ENCODE data around the gene KNDC1. TPM values are rescaled to one million over a fixed set of nuclear protein-coding genes. Genes with fewer than 3 reads are reported as not detected.

Gene KNDC1
- total and polyA plus RNA-seq, 2 donors = 0.47 to 1.2 TPM

DNA sequence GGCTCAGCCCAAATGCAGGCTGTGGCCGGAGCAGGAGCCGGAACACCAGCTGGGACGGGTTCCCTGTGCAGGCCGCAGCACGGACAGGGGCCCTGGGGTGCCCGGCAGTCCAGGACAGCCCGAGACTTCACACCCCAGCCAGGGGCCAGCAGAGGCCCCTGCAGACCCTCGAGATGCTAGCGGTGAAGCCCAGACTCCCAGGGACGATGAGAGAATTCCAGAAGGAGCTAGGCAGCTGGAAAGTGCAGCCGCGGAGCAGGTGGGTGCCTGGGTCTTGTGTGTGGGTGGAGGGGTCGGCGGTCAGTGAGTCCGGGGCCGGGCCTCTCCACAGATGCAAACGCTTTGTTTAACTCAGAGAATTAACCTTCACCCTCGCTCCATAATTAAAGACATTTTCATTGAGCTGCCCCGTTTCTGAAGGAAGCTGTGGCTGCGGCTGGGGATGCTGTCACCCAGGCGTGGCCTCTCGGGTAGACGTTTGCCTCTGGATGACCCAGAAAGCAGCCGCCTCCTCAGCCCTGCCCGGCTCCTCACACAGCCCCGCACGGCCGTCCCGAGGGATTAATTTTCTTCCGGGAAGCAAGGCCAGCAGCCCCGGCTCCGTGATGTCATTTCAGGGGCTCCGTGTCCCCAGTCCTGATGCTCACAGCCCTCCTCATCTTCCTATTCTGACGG, 26.5 kb downstream of the KNDC1 start:
- Histone ChIP-seq H3K27ac (ENCODE audit: low read depth) (no peak overlapping the region), H3K36me3 (ENCODE audit: insufficient read depth) (no peaks in the 10 kb centered on the region), H3K4me3 (ENCODE audit: low read depth, low read length) (no peak overlapping the region), H3K4me1 (ENCODE audit: insufficient read depth) (no peaks in the 10 kb centered on the region)
- no peak for DNase-seq (ENCODE audit: extremely low spot score)
- WGBS = 63% methylated on average over 34 of the region's 34 CpGs

DNA sequence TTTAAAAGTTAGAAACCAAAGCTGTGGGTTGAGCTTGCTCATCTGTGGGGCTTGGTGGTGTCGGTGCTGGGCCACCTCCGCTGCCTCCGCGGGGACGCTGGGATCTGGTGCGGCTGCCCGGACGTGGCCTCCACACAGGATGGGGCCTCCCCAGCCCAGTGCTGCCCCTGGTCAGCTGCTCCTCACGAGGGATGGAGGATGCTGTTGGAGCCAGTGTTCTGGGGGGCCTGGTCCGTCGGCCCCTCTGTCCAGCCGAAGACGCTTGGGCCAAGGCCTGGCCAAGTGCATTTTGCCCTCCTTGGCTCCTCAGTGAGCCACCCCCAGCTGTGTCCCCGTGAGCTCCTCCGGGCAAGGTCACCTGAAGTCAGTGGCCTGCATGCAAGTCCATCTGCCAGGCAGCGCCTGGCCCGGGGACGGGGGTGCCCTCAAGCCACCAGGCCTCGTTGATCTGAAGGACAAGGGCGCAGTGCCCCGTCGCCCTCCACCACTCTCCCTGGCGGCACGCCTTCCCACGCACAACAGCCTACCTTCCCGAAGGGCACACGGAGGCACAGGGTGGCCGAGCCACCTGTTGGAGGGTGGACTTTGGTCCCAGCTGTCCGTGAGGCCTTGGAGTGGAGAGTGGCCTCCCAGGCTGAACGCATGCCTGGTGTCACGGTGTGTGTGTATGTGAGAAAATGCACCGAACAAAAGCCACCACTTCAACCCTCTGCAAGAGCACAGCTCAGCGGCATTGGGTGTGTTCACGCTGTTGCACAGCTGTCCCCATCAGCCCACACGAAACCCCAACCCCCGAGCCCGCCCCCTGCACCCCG, 27.3 kb downstream of the KNDC1 start:
- Histone ChIP-seq H3K4me1 (ENCODE audit: insufficient read depth) (no peaks in the 10 kb centered on the region), H3K27ac (ENCODE audit: low read depth) (no peak overlapping the region), H3K36me3 (ENCODE audit: insufficient read depth) (no peaks in the 10 kb centered on the region), H3K4me3 (ENCODE audit: low read depth, low read length) (no peak overlapping the region)
- DNase-seq (ENCODE audit: extremely low spot score) = no peak
- WGBS = 88% methylated on average over 38 of the region's 38 CpGs

DNA sequence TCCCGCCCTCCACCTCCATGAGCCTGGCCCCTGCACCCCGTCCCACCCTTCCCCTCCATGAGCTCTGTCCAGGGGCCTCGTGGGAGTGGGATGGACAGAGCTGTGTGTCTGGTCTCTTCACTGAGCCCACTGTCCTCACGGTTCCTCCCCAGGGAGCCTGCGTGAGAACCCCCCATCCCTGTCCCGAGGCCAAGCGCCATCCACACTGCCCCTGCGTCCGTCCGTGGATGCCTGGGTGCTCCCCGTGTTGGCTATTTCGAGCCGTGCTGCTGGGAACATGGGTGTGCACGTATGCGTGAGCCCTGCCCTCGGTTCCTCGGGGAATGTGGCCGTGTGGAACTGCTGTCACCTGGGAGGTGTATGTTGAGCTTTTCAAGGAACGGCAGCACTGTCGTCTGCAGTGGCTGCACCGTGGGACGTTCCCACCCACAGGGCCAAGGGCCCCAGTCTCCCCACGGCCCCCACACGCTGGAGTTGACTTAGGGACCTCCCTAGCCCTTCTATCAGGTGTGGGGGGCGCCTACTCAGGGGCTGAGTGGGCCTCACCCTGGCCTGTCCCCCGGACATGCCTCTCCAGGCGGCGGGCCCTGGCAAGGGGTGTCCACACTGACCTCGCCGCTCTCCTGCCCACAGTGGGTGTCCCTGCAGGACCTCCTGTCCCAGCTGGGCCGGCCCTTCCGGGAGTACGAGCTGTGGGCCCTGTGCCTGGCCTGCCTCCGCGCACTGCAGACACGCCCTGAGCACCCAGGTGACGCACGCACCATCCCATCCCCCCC, 28.1 kb downstream of the KNDC1 start:
- H3K36me3 ChIP-seq (ENCODE audit: insufficient read depth) = no peaks in the 10 kb centered on the region
- no peaks in the 10 kb centered on the region for H3K4me1 ChIP-seq (ENCODE audit: insufficient read depth)
- DNase-seq (ENCODE audit: extremely low spot score) = no peak
- H3K4me3 ChIP-seq (ENCODE audit: low read depth, low read length) = no peak overlapping the region
- 88% methylated on average over 38 of the region's 38 CpGs for WGBS
- H3K27ac ChIP-seq (ENCODE audit: low read depth) = no peak overlapping the region

DNA sequence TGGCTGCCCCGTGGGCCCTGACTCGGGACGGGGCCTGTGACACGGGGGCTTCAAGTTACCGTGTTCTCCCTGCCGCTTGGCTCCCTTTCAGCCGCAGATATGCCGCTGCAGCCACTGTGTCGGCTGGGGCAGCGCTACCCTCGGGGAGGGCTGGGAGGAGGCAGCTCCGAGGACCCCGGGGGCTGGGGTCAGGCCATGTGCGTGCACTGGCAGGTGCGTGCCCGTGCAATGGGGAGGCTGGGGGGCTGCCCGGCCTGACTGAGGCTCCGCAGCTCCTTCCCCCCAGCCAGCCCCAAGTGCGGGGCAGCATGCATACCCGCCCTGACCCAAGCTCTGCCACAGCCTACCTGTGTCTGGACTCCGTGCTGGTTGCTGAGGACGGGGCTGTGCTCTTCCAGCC, 29.2 kb downstream of the KNDC1 start:
- WGBS = 91% methylated on average over 22 of the region's 22 CpGs
- H3K36me3 ChIP-seq (ENCODE audit: insufficient read depth) = no peaks in the 10 kb centered on the region

DNA sequence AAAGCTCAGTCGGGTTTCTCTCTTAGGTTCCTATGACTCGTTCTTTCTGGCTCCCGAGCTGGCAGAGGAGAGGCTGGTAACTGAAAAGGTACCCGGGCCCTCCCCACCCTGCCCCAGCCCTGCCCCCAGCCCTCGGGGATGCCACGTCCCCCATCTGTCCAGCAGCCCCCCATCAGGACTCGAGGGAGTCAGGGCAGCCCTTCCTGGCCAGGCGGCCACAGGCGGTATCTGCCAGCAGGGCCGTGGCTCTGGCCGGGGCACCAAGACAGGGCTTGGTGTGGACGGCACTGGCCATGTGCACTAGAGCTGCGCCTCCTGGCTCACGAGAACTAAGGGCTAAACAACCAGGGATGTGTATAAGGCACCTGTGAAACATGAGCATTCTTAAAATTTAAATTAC, 29.7 kb downstream of the KNDC1 start:
- Histone ChIP-seq H3K4me1 (ENCODE audit: insufficient read depth) (no peaks in the 10 kb centered on the region), H3K4me3 (ENCODE audit: low read depth, low read length) (no peak overlapping the region), H3K27ac (ENCODE audit: low read depth) (no peak overlapping the region), H3K36me3 (ENCODE audit: insufficient read depth) (no peaks in the 10 kb centered on the region)
- 89% methylated on average over 14 of the region's 14 CpGs for WGBS
- no peak for DNase-seq (ENCODE audit: extremely low spot score)

More for the DNA sequence above, 29.2 kb downstream of the KNDC1 start:
- Histone ChIP-seq H3K4me1 (ENCODE audit: insufficient read depth) (no peaks in the 10 kb centered on the region), H3K4me3 (ENCODE audit: low read depth, low read length) (no peak overlapping the region), H3K27ac (ENCODE audit: low read depth) (no peak overlapping the region)
- no peak for DNase-seq (ENCODE audit: extremely low spot score)

DNA sequence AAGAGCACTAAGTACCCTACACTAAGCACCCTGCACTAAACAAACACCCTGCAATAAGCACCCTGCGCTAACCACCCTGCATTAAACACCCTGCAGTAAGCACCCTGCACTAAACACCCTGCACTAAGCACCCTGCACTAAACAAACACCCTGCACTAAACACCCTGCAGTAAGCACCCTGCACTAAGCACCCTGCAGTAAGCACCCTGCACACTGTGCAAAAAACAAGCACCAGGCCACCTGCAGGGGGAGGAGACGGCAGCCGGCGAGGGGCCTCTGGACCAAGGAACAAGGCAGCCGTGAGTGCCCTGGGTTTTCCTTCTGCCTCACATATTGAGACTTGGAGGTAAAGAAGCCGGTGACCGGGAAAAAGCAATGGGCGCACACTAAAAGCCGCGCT, 30.2 kb downstream of the KNDC1 start:
- H3K27ac ChIP-seq (ENCODE audit: low read depth) = no peak overlapping the region
- 95% methylated on average over 10 of the region's 10 CpGs for WGBS
- DNase-seq (ENCODE audit: extremely low spot score) = no peak
- no peaks in the 10 kb centered on the region for H3K4me1 ChIP-seq (ENCODE audit: insufficient read depth)
- no peaks in the 10 kb centered on the region for H3K36me3 ChIP-seq (ENCODE audit: insufficient read depth)
- no peak overlapping the region for H3K4me3 ChIP-seq (ENCODE audit: low read depth, low read length)

DNA sequence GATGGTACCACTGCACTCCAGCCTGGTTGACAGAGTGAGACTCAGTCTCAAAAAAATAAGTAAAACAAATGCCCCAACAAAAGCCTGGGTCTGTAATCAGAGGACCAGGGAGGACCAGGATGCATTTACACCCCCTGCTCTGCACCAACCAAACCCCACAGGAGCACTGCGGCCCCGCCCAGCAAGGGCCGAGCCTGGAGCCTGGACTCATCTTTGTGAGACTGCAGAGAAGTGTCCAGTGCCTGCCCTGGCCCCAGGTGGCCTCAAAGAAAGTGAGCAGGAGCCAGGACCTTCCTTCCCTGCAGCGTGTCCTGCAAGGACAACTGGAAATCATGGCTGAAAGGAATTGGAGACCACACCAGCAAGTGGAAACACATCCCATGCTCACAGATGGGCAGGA, 31.6 kb downstream of the KNDC1 start:
- WGBS = 93% methylated on average over 4 of the region's 4 CpGs
- Histone ChIP-seq H3K36me3 (ENCODE audit: insufficient read depth) (no peaks in the 10 kb centered on the region), H3K4me3 (ENCODE audit: low read depth, low read length) (no peak overlapping the region), H3K4me1 (ENCODE audit: insufficient read depth) (no peaks in the 10 kb centered on the region), H3K27ac (ENCODE audit: low read depth) (no peak overlapping the region)
- no peak for DNase-seq (ENCODE audit: extremely low spot score)

DNA sequence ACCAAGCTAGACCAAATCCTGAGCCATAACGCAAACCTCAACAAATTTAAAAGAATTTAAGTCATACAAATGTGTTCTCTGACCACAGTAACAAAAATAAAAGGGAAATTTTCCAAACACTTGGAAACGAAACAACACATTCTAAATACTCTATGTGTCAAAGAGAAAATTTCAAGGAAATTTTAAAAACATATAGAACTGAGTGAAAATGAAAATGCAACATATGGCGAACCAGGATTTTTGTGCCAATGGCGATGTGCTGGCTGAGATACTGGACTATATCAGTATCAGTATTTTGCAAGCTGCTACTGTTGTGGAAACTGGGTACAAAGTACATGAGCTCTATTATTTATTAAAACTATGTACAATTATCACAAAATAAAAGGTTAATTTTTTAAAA, 34.1 kb downstream of the KNDC1 start:
- H3K4me1 ChIP-seq (ENCODE audit: insufficient read depth) = no peaks in the 10 kb centered on the region
- DNase-seq (ENCODE audit: extremely low spot score) = no peak
- no peak overlapping the region for H3K27ac ChIP-seq (ENCODE audit: low read depth)
- H3K4me3 ChIP-seq (ENCODE audit: low read depth, low read length) = no peak overlapping the region
- 87% methylated on average over 4 of the region's 4 CpGs for WGBS
- no peaks in the 10 kb centered on the region for H3K36me3 ChIP-seq (ENCODE audit: insufficient read depth)

DNA sequence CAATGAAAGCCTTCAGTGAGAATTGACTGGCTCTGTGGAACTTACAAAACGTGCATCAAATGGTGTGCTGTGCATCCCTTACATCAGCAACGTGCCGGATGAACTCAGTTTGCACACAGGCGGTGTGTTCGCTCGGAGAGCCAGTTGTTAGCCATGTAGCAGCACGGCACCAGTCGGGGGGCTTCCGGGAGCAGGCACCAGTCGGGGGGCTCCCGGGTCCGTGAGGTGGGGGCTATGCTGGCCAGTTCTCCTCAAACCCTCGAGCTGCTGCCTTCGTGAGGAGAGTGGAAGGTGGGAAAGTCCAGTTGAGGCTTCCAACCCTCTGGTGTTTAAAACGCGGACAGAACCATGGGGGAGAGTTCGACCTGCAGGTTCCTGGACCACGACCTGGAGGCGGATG, 35.1 kb downstream of the KNDC1 start:
- no peak for DNase-seq (ENCODE audit: extremely low spot score)
- no peak overlapping the region for H3K4me3 ChIP-seq (ENCODE audit: low read depth, low read length)
- no peaks in the 10 kb centered on the region for H3K36me3 ChIP-seq (ENCODE audit: insufficient read depth)
- no peaks in the 10 kb centered on the region for H3K4me1 ChIP-seq (ENCODE audit: insufficient read depth)
- WGBS = 87% methylated on average over 19 of the region's 19 CpGs
- no peak overlapping the region for H3K27ac ChIP-seq (ENCODE audit: low read depth)

DNA sequence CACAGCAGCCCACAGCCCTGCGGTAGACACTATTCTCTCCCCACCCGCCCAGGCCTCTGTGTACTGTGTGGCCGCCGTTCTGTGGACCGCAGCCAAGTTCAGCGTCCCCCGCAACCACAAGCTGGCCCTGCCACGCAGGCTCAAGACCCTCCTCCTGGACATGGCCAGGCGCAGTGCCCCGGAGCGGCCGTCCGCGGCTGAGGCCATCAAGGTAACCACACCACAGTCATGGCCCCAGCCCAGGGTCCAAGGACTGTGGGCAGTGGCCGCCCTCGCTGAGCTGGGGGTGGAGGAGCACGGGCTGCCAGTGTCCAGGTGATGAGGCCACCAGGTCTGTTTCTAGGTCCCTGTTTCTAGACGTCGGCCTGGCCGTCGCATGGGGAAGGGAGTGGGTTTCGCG, 35.6 kb downstream of the KNDC1 start:
- H3K4me1 ChIP-seq (ENCODE audit: insufficient read depth) = no peaks in the 10 kb centered on the region
- H3K4me3 ChIP-seq (ENCODE audit: low read depth, low read length) = no peak overlapping the region
- 91% methylated on average over 23 of the region's 23 CpGs for WGBS
- no peak overlapping the region for H3K27ac ChIP-seq (ENCODE audit: low read depth)
- H3K36me3 ChIP-seq (ENCODE audit: insufficient read depth) = no peaks in the 10 kb centered on the region
- DNase-seq (ENCODE audit: extremely low spot score) = no peak

DNA sequence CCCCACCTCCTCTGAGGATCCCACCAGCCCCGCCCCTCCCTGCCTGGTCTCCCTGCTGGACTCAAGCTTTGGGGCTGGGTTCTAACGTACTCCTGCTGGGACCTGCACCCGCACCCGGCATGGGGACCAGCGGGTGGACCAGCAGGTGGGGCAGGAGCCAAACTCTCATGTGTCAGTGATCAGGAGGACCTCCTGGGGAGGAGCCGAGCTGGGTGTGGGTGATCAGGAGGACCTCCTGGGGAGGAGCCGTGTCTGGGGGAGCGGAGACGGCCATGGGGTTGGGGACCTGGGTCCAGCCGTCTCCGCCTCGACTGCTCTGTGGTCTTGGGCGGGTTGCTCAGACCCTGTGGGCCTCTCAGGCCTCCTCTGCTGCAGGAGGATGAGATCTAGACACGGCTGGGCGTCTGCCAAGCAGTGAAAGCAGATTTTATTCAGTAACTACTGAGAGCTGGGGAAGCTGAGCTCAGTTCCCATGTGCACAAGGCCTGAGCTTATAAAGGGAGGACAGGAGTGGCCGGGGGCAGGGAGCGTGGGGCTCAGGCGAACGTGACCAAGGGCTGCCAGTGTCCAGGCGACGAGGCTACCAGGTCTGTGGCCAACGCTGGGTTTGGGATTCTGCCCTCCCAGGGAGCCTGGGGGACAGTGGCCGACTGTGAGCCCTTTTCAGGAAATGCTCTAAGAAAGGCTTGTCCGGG, 36.3 kb downstream of the KNDC1 start:
- no peak overlapping the region for H3K4me3 ChIP-seq (ENCODE audit: low read depth, low read length)
- DNase-seq (ENCODE audit: extremely low spot score) = no peak
- no peaks in the 10 kb centered on the region for H3K4me1 ChIP-seq (ENCODE audit: insufficient read depth)
- 61% methylated on average over 24 of the region's 24 CpGs for WGBS
- no peak overlapping the region for H3K27ac ChIP-seq (ENCODE audit: low read depth)
- no peaks in the 10 kb centered on the region for H3K36me3 ChIP-seq (ENCODE audit: insufficient read depth)

DNA sequence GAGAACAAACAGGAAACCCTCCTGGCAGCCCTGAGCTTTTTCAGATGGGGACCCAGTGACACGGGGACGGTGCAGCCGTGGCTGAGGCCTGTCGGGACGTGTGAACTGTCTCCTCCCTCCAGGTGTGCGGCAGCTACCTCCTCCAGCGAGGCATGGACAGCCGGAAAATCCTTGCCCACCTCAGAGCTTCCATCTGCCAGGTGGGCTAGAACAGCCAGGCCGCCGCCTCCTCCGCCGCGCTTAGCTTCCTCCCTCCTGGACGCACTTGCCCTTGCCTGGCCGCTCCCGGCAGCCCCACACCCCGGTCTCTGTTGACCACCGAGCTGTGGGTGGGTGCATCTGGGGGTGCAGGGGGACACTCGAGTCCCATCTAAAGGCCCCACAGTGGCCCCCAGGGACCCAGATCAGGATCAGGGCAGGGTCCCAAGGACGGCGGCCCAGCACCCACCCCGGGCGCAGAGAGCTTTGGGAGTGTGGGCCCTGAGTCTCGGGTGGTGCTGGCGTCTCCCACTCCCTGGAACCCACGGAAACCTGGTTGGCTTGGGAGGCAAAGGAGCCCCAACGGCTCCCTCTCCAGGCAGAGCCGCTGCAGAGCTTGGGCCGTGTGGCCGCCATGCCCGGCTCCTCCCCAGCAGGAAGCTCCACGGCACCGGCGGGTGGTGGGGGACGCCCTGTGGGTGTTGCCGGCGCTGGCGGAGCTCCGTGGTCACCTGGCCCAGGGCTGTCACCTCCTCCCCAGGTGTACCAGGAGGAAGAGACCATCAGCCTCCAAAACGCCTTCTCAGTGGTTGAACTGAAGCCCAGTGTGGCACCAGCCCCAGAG, 37.1 kb downstream of the KNDC1 start:
- no peaks in the 10 kb centered on the region for H3K4me1 ChIP-seq (ENCODE audit: insufficient read depth)
- 87% methylated on average over 40 of the region's 40 CpGs for WGBS
- H3K36me3 ChIP-seq (ENCODE audit: insufficient read depth) = no peaks in the 10 kb centered on the region
- DNase-seq (ENCODE audit: extremely low spot score) = no peak
- no peak overlapping the region for H3K4me3 ChIP-seq (ENCODE audit: low read depth, low read length)
- H3K27ac ChIP-seq (ENCODE audit: low read depth) = no peak overlapping the region

DNA sequence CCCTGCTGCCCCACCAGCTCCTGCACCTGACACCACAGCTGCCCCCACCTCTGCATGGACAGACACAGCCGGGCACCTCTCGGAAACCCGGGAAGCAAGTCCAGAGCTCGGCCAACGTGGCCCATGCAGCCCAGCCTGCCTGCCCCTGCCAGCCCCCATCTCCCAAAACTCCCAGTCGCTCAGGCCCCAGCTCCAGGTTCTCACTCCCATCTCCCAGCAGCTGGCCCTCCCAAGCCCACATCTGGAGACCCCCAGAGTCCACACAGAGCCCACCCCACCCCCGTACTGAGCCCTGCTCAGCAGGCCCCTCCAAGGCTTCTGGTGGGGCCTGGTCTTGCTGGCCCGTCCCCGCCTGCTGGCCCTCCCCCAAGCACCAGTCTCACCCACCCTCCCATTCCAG, 37.8 kb downstream of the KNDC1 start:
- WGBS = 91% methylated on average over 9 of the region's 9 CpGs
- no peak for DNase-seq (ENCODE audit: extremely low spot score)
- Histone ChIP-seq H3K36me3 (ENCODE audit: insufficient read depth) (no peaks in the 10 kb centered on the region), H3K4me3 (ENCODE audit: low read depth, low read length) (no peak overlapping the region), H3K4me1 (ENCODE audit: insufficient read depth) (no peaks in the 10 kb centered on the region), H3K27ac (ENCODE audit: low read depth) (no peak overlapping the region)

All from urinary bladder (tissue), 4 donors.